IMR-90 (cell line): ENCODE data around the gene ANKDD1A.

ENCODE experiments used
- CEBPB ChIP-seq: IDR thresholded peaks from 2 replicates; pipeline ENCODE4 v1.6.1; 2012; ENCODE audit warnings: low read depth, low read length, improper control_type of control experiment
- FOS ChIP-seq: fragments of 150-350 bp; IDR thresholded peaks from 2 replicates; pipeline ENCODE4 v1.6.1; 2016; ENCODE audit warnings: low read depth, low read length
- MAFK ChIP-seq: IDR thresholded peaks from 2 replicates; pipeline ENCODE4 v1.6.1; 2012; ENCODE audit warnings: low read depth, low read length, improper control_type of control experiment
- MAZ ChIP-seq: IDR thresholded peaks from 2 replicates; pipeline ENCODE4 v1.6.1; 2012; ENCODE audit warnings: low read depth, mild to moderate bottlenecking, low read length, improper control_type of control experiment, moderate library complexity, borderline replicate concordance
- NFE2L2 ChIP-seq: fragments of 150-350 bp; IDR thresholded peaks from 2 replicates; pipeline ENCODE4 v1.6.1; 2016; ENCODE audit warnings: low read depth, mild to moderate bottlenecking, low read length
- POLR2A ChIP-seq: IDR thresholded peaks from 2 replicates; pipeline ENCODE4 v1.6.1; 2012; ENCODE audit warnings: mild to moderate bottlenecking, low read depth, low read length
- RAD21 ChIP-seq: IDR thresholded peaks from 2 replicates; pipeline ENCODE4 v1.6.1; 2012; ENCODE audit warnings: low read length, improper control_type of control experiment
- RFX5 ChIP-seq: IDR thresholded peaks from 2 replicates; pipeline ENCODE4 v1.8.0; 2012; ENCODE audit warnings: low read depth, mild to moderate bottlenecking, low read length, moderate library complexity
- SMC3 ChIP-seq: fragments of 150-350 bp; IDR thresholded peaks from 2 replicates; pipeline ENCODE4 v1.6.1; 2016; ENCODE audit warnings: low read depth, mild to moderate bottlenecking, antibody characterized with exemption, low read length, moderate library complexity
- TF ChIP-seq, protein P1 (sequence below): conservative IDR thresholded peaks from 2 replicates; pipeline ENCODE4 v1.5.1; 2012; ENCODE audit warnings: mild to moderate bottlenecking, low read depth, low read length, improper control_type of control experiment
- TF ChIP-seq, protein P2 (sequence below): fragments of 150-350 bp; IDR thresholded peaks from 2 replicates; pipeline ENCODE4 v1.6.1; 2017; ENCODE audit warnings: mild to moderate bottlenecking, antibody characterized with exemption, low read length, low read depth
- TF ChIP-seq, protein P3 (sequence below): fragments of 150-350 bp; IDR thresholded peaks from 2 replicates; pipeline ENCODE4 v1.6.1; 2016; ENCODE audit warnings: low read depth, mild to moderate bottlenecking, low read length, moderate library complexity, borderline replicate concordance

DNA sequence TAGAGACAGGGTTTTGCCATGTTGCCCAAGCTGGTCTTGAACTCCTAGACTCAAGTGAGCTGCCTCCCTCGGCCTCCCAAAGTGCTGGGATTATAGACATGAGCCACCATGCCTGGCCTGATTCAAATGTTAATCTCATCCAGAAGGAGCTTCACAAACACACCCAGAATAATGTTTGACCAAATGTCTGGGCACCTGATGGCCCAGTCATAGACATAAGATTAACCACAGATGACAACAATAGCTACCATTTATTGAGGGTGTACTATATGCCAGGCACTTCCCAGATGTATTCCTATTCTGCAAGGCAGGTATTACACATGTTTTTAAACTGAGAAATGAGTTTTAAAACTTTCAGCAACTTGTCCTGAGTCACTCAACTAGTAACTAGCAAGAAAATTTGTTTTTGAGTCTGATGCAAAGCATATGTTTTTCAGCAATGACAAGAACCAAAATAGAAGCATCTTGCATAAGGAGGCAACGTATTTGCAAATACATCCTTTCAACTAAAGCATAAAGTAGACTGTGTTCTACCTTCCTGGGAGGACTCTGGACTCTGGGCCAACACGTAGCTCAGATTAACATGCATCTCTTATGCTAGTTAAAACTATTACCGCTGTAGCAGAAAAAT is 86.2 kb downstream of the ANKDD1A start:
- TF ChIP-seq RFX5 = no peak
- TF ChIP-seq, protein P1, sequence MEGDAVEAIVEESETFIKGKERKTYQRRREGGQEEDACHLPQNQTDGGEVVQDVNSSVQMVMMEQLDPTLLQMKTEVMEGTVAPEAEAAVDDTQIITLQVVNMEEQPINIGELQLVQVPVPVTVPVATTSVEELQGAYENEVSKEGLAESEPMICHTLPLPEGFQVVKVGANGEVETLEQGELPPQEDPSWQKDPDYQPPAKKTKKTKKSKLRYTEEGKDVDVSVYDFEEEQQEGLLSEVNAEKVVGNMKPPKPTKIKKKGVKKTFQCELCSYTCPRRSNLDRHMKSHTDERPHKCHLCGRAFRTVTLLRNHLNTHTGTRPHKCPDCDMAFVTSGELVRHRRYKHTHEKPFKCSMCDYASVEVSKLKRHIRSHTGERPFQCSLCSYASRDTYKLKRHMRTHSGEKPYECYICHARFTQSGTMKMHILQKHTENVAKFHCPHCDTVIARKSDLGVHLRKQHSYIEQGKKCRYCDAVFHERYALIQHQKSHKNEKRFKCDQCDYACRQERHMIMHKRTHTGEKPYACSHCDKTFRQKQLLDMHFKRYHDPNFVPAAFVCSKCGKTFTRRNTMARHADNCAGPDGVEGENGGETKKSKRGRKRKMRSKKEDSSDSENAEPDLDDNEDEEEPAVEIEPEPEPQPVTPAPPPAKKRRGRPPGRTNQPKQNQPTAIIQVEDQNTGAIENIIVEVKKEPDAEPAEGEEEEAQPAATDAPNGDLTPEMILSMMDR = no peak
- no peak for TF ChIP-seq POLR2A
- TF ChIP-seq MAZ = no peak
- no peak for TF ChIP-seq NFE2L2
- no peak for TF ChIP-seq RAD21
- TF ChIP-seq SMC3 = no peak
- no peak for TF ChIP-seq CEBPB
- TF ChIP-seq, protein P2, sequence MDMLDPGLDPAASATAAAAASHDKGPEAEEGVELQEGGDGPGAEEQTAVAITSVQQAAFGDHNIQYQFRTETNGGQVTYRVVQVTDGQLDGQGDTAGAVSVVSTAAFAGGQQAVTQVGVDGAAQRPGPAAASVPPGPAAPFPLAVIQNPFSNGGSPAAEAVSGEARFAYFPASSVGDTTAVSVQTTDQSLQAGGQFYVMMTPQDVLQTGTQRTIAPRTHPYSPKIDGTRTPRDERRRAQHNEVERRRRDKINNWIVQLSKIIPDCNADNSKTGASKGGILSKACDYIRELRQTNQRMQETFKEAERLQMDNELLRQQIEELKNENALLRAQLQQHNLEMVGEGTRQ = no peak
- TF ChIP-seq MAFK = no peak
- TF ChIP-seq FOS = no peak
- TF ChIP-seq, protein P3, sequence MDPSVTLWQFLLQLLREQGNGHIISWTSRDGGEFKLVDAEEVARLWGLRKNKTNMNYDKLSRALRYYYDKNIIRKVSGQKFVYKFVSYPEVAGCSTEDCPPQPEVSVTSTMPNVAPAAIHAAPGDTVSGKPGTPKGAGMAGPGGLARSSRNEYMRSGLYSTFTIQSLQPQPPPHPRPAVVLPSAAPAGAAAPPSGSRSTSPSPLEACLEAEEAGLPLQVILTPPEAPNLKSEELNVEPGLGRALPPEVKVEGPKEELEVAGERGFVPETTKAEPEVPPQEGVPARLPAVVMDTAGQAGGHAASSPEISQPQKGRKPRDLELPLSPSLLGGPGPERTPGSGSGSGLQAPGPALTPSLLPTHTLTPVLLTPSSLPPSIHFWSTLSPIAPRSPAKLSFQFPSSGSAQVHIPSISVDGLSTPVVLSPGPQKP = no peak
